ENCODE data around the gene KLRC4. TPM values are rescaled to one million over a fixed set of nuclear protein-coding genes. Genes with fewer than 3 reads are reported as not detected.
"Not testable (repeated sequence)": the region's sequence is repeated elsewhere in the genome, so short reads cannot be mapped to it uniquely, and the experiment has no call there.

Gene KLRC4
- polyA plus RNA-seq, 3 donors = not detected

GRCh38 chr12:10374624-10375018 lies 34.9 kb downstream of the KLRC4 start:
- no peak for DNase-seq (ENCODE audit: extremely low read depth in 1 of 11, low read depth in 9 of 11, low spot score in 4 of 11)

DNA sequence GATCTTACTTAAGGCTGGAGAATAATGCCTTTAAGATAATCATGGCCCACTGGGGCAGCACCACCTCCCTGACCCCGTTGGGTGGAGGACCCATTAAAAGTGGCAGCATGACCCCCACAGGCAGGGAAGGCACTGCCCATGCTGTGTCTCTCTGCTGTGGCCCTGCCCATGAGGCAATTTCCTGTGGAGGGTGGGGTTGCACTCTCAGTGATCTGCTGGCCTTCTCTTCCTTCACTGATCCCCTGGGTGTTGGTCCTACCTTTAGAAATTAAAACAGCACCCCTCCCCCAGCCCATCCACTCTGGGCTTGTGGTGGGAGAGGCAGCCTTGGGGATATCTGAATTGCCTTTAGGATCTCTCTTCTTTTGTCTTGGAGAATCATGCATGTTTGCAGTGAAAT lies 37.0 kb downstream of the KLRC4 start:
- DNase-seq (ENCODE audit: extremely low read depth in 1 of 11, low read depth in 9 of 11, low spot score in 4 of 11) = no peak

DNA sequence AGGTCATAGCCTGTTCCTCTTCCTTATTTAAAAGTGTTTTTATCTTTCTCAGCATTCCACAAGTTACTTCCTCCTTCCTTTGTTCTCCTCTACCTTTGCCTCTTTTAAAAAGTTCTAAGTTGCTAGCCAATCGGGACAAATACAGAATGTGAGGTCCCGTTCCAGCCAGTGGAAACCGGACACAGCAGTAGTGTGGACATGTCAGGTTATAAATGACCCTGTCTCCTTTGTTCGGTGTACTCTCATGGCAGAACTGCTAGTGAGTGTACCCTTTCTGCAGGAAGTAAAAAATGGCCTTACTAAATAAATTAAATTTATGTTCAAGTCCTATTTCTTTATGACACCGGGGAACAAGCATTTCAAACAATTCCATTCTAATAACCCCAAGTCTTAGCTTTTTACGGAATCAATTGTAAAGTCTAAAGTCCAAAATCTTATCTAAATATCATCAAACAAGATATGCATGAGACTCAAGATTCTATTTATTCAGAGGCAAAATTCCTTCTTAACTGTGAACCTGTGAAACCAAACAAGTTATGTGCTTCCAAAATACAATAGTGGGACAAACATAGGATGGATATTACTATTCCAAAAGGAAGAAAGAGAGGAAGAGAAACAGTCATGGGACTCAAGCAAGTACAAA lies 37.5 kb downstream of the KLRC4 start:
- DNase-seq (ENCODE audit: extremely low read depth in 1 of 11, low read depth in 9 of 11, low spot score in 4 of 11) = not testable (repeated sequence)

- no peak for DNase-seq (ENCODE audit: extremely low read depth in 1 of 11, low read depth in 9 of 11, low spot score in 4 of 11)
Observed at GRCh38 chr12:10369557-10370415, 39.8 kb downstream of the KLRC4 start.

- DNase-seq (ENCODE audit: extremely low read depth in 1 of 11, low read depth in 9 of 11, low spot score in 4 of 11) = no peak
Observed at GRCh38 chr12:10368206-10369171, 41.1 kb downstream of the KLRC4 start.

GRCh38 chr12:10367714-10368113 lies 41.8 kb downstream of the KLRC4 start:
- not testable (repeated sequence) for DNase-seq (ENCODE audit: extremely low read depth in 1 of 11, low read depth in 9 of 11, low spot score in 4 of 11)

GRCh38 chr12:10366875-10367274 lies 42.7 kb downstream of the KLRC4 start:
- no peak for DNase-seq (ENCODE audit: extremely low read depth in 1 of 11, low read depth in 9 of 11, low spot score in 4 of 11)

- no peak for DNase-seq (ENCODE audit: extremely low read depth in 1 of 11, low read depth in 9 of 11, low spot score in 4 of 11)
Observed at GRCh38 chr12:10365696-10366405, 43.7 kb downstream of the KLRC4 start.

GRCh38 chr12:10364815-10365622 lies 44.5 kb downstream of the KLRC4 start:
- peak; percentile 76 to 91 (median 85) for DNase-seq (ENCODE audit: extremely low read depth in 1 of 11, low read depth in 9 of 11, low spot score in 4 of 11)

DNA sequence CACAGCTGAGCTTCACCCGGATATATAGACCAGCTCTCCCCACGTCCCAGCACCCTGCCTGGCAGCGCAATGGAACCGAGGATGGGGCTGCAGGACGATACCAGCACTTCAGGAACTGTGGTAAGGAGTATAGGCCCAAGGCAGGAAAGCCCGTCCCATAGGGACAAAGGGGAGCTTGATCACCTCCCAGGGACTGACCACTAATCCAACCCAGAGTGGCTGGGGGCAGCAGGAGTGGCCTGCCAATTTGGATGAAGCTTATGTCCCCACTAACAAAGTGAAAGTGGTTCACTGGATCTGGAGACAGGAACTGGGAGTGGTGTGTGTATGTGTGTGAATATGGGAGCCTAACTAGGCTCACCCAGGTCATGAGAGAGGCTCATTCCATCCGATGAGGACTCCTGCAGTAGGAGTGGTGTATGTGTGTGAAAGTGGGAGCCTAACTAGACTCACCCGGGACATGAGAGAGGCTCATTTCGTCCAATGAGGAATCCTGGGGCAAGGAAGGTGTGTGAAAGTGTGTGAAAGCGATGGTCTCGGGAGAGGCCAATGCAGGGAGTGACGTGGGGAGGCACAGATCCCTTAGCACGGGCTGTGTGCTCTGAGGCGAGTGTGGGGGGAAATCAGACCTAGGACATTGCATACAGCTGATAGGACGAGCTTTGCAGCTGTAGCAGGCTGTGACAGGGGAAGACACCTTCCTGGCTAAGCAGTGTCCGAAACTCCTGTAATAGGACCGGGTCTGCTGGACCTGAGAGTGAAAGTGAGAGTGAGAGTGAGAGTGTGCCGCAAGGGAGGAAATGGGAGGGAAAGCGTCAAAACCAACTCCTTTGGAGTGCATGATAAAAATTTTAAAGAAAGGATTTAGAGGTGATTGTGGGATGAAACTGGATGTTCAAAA lies 45.4 kb downstream of the KLRC4 start:
- peak in 6 of 11 donors; percentile 56 to 72 (median 65) for DNase-seq (ENCODE audit: extremely low read depth in 1 of 11, low read depth in 9 of 11, low spot score in 4 of 11)

GRCh38 chr12:10363658-10363913 lies 46.0 kb downstream of the KLRC4 start:
- DNase-seq (ENCODE audit: extremely low read depth in 1 of 11, low read depth in 9 of 11, low spot score in 4 of 11) = no peak

DNA sequence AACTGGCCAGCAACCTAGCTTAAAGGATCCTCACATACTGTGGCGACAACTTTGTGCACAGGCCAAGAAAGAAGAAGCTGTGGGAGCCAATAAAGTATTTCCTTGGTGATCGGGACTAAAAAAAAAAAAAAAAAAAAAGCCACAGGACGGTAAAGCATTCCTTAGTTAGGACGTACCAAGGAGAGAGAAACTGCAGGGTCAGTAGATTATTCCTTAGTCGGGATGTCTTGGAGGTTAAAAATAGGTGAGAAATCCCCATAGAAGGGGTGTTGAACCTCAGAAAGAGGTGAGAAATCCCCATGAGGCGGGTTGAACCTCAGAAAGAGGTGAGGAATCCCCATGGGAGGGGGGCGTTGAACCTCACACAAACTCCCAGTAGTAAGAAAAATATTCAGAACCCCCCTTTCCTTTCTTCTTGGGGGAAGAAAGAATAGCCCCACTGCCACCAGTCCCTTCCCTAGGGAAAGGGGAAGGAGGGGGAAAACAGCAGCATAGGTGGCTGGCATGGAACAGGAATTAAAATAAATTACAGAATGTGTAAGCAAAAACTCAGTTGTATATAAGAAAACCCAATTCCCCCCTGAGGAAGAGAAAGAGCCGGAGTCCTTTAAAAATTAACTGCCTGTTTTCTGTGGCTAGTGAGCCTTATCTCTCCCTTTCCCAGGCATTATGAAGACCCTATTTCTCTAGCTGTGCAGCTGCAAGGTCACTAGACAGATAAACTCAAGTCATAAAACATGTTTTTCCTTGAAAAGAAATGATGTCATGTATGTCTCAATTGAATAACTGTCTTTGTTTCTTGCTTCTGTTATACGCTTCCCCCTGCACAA lies 46.5 kb downstream of the KLRC4 start:
- peak in 1 of 11 donors; percentile 31 for DNase-seq (ENCODE audit: extremely low read depth in 1 of 11, low read depth in 9 of 11, low spot score in 4 of 11)

GRCh38 chr12:10362325-10362724 lies 47.2 kb downstream of the KLRC4 start:
- no peak for DNase-seq (ENCODE audit: extremely low read depth in 1 of 11, low read depth in 9 of 11, low spot score in 4 of 11)

DNA sequence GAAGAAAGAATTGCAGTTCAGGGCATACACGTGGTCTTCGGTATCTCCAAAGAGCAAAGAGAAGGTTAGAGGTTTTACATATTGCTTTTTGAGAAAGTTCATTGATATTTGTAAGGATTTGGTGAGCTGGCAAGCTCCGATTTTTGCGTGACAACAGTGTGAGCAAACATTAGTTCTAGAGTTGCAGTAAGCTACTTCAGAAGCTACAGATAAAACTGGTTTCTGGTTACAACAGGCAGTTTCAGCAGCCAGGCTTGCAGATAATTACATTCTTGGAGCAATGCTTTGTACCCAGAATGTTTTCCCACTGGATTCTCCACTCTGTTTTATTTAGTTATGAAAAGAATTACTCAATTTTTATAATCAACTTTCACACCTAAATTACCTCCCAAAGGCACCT lies 47.9 kb downstream of the KLRC4 start:
- DNase-seq (ENCODE audit: extremely low read depth in 1 of 11, low read depth in 9 of 11, low spot score in 4 of 11) = no peak

GRCh38 chr12:10361084-10361483 lies 48.5 kb downstream of the KLRC4 start:
- DNase-seq (ENCODE audit: extremely low read depth in 1 of 11, low read depth in 9 of 11, low spot score in 4 of 11) = no peak

DNA sequence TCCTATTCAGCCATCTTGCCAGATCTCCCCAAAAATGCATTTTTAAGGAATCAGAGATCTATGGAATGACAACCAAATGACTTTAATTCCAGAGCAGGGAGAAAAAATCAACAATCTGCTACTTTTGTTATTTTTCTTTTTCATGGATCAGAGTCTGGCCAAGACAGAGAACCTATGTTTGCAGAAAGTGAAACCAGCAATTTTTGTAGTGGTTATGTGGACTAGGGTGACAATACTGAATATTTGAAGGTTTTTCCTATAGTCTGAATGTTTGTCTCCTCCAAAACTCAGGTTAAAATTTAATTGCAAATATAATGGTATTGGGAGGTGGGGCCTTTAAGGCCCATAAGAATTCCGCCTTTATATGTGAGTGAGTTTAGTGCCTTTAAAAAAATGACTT lies 50.6 kb downstream of the KLRC4 start:
- no peak for DNase-seq (ENCODE audit: extremely low read depth in 1 of 11, low read depth in 9 of 11, low spot score in 4 of 11)

Measured in renal cortex interstitium (tissue), 11 donors.